AG04450 (cell line): Measurements from ENCODE around the gene GAL3ST3. TPM values are rescaled to one million over a fixed set of nuclear protein-coding genes. Genes with fewer than 3 reads are reported as not detected.

Experiments
- CTCF ChIA-PET: fragments of 300-600, 350-600 bp; formaldehyde crosslinking; extraction: SDS; loops from one replicate; lab custom pipeline; 2022; ENCODE audit warnings: antibody characterized with exemption, inconsistent platforms; lab: Charles Lee
- POLR2A ChIA-PET: fragments of 350-600 bp; formaldehyde crosslinking; extraction: SDS; loops from one replicate; lab custom pipeline; 2021; ENCODE audit warnings: antibody characterized with exemption, inconsistent platforms; lab: Yijun Ruan, JAX
- DNase-seq: peaks from one replicate; pipeline ENCODE4 v3.0.0-alpha.2; 2011; ENCODE audit warnings: low read depth, low spot score
- H3K27ac ChIP-seq: one replicate; pipeline ENCODE4 v1.5.1; 2012; ENCODE audit warnings: low read depth, low read length, control low read depth
- H3K27me3 ChIP-seq: one replicate; pipeline ENCODE4 v1.6.0; 2012; ENCODE audit warnings: low read length; ENCODE audit not compliant: control insufficient read depth, insufficient read depth
- H3K4me3 ChIP-seq: 2 replicates; pipeline ENCODE4 v1.5.1; 2011; ENCODE audit warnings: mild to moderate bottlenecking, low read depth, low read length, control low read depth
- H3K9me3 ChIP-seq: 2 replicates; pipeline ENCODE4 v1.5.1; 2012; ENCODE audit warnings: low read length; ENCODE audit not compliant: control insufficient read depth, insufficient read depth
- polyA plus RNA-seq: library from polyadenylated mRNA; depleted of rRNA; stranded (reverse); fragments of >200 nt; gene quantifications from 2 replicates; pipeline ENCODE4 v1.2.3, GENCODE V29; 2011
- TF ChIP-seq, protein P1 (sequence below): IDR thresholded peaks from 2 replicates; pipeline ENCODE4 v1.5.1; 2011; ENCODE audit warnings: low read depth, low read length, control low read depth, inconsistent platforms

Gene GAL3ST3
- polyA plus RNA-seq, 1 experiment, result 0.11 TPM

DNA sequence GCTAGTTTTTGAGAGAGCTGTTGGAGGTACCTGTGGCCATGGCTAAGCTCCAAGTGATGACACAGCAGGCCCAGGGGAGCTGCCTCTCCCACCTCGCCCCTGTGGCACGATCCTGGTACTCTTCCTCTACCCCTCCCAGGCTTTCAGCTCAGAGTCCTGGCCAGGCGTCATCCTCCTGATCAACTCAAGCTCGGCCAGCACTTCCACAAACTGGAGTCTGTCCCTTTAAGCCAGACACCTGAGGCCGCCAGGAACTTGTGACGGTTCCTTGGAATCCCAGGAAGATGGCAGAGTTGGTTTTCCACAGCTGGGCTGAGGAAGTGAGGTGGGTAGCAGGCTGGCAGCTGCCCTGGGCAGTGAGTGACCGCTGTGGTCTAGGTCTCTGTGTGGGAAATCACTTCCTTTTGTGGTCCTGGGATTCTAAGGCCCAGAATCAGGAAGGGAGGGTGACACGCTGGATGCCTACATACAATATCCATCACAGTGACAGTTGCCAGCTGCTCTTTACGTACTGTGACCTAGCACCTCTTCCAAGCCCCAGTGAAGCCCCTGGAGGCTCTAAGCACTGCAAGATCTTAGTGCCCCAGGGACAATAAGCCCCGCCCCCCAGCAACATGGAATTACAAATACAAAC, 40.4 kb downstream of the GAL3ST3 start:
- TF ChIP-seq, protein P1, sequence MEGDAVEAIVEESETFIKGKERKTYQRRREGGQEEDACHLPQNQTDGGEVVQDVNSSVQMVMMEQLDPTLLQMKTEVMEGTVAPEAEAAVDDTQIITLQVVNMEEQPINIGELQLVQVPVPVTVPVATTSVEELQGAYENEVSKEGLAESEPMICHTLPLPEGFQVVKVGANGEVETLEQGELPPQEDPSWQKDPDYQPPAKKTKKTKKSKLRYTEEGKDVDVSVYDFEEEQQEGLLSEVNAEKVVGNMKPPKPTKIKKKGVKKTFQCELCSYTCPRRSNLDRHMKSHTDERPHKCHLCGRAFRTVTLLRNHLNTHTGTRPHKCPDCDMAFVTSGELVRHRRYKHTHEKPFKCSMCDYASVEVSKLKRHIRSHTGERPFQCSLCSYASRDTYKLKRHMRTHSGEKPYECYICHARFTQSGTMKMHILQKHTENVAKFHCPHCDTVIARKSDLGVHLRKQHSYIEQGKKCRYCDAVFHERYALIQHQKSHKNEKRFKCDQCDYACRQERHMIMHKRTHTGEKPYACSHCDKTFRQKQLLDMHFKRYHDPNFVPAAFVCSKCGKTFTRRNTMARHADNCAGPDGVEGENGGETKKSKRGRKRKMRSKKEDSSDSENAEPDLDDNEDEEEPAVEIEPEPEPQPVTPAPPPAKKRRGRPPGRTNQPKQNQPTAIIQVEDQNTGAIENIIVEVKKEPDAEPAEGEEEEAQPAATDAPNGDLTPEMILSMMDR, result no peak
- H3K9me3 ChIP-seq, result no peaks in the 10 kb centered on the region; the same call in 1 of the 2 replicates
- H3K4me3 ChIP-seq, result no peak overlapping the region
- ChIA-PET POLR2A (interaction anchor here (0.6 kb wide), 3 partner anchors 134 to 279 kb away, joined by 3 to 4 read pairs (median 3); no protein-coding TSS in a partner anchor), CTCF (interaction anchor here (1.0 to 2.0 kb wide), 3 partner anchors 14 to 124 kb away, joined by 3 to 9 read pairs (median 6); no protein-coding TSS in a partner anchor)
- H3K27ac ChIP-seq, result no peak overlapping the region
- no peak for DNase-seq
- H3K27me3 ChIP-seq, result peaks cover 3% of the 10 kb centered on the region

DNA sequence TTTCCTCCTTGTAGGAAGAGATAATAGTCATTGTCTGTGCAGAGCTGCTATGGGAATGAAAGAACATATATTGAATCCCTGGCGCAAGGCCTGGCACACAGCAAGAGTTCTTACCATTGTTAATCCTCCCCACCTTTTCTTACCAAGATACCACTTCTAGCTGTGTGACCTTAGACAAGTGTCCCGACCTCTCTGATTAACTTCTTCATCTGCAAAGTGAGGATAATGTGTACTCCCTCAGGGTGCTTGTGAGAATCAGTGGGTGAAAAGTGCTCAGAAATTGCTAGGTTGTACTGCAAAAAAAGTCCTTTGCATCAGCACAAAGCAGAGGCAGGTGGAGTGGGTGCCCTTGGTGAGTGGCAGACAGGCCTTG, 40.9 kb downstream of the GAL3ST3 start:
- Histone ChIP-seq H3K9me3 (no peaks in the 10 kb centered on the region; the same call in 1 of the 2 replicates), H3K27ac (no peak overlapping the region), H3K27me3 (peaks cover 3% of the 10 kb centered on the region), H3K4me3 (no peak overlapping the region)
- POLR2A ChIA-PET, result interaction anchor here (0.6 kb wide), 1 partner anchor 133 kb away, joined by 3 read pairs; no protein-coding TSS in a partner anchor
- DNase-seq, result no peak
- CTCF ChIA-PET, result interaction anchor here (1.3 to 2.0 kb wide), 2 partner anchors 14 to 123 kb away, joined by 6 to 7 read pairs; no protein-coding TSS in a partner anchor
- TF ChIP-seq, protein P1, result no peak

DNA sequence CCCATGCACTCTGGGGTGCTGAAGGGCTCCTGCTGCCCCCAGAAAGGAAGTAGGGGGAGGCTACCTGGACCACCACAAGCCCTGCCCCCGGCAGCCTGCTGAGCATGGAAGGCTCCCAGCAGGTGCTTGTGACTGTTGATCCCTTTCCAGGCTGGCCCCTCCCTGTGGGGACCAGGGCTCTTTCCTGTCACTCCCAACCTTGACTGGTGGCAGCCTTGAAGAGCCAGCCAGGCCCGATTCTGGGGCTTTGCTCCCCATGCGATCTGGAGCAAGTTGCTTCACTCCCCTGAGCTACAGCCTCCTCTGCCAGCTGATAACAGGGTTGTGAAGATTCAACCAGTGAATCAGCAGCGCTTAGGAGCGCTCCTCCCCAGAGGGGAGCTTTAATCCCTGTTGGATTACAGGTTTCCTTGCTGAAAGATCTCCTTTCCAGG, 41.7 kb downstream of the GAL3ST3 start:
- peaks cover 1% of the 10 kb centered on the region for H3K27me3 ChIP-seq
- no peak for DNase-seq
- no peak overlapping the region for H3K27ac ChIP-seq
- no peaks in the 10 kb centered on the region; the same call in 1 of the 2 replicates for H3K9me3 ChIP-seq
- ChIA-PET CTCF (interaction anchor here (0.9 to 1.3 kb wide), 2 partner anchors 15 to 30 kb away, joined by 3 to 7 read pairs; no protein-coding TSS in a partner anchor), POLR2A (no interaction called here)
- no peak overlapping the region for H3K4me3 ChIP-seq
- TF ChIP-seq, protein P1, result no peak

DNA sequence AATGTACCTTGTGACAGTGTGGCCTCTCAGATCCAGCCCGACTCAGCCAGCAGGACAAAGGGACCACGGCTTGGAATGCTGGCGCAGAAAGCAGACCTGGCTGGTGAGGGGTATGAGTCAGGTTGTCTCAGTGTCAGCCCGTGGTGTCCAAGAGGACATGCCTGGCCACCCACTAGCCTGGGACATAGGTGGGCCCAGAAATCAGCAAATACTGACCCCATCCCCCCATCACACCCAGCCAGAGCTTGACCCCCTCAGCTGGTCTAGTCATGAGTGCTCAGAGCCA, 42.1 kb downstream of the GAL3ST3 start:
- ChIA-PET POLR2A (interaction anchor here (0.6 kb wide), 1 partner anchor 246 kb away, joined by 4 read pairs; no protein-coding TSS in a partner anchor), CTCF (interaction anchor here (0.9 to 1.3 kb wide), 2 partner anchors 16 to 31 kb away, joined by 3 to 7 read pairs; no protein-coding TSS in a partner anchor)
- TF ChIP-seq, protein P1, result no peak

More for the DNA sequence above, 42.1 kb downstream of the GAL3ST3 start:
- Histone ChIP-seq H3K27me3 (no peaks in the 10 kb centered on the region), H3K27ac (no peak overlapping the region), H3K9me3 (no peaks in the 10 kb centered on the region; the same call in 1 of the 2 replicates), H3K4me3 (no peak overlapping the region)
- no peak for DNase-seq
